PC-3 (cell line): ENCODE data around the gene CRIP3. TPM values are rescaled to one million over a fixed set of nuclear protein-coding genes. Genes with fewer than 3 reads are reported as not detected.

ENCODE experiments used
- ATAC-seq: fragments of 200-7000 bp; cut with Tn5 transposase; 2 replicates; pipeline ENCODE4 v1.9.1; 2020; ENCODE audit warnings: mild to moderate bottlenecking, moderate library complexity
- BruUV-seq: library from RNA; stranded (reverse); fragments of 400-500 nt; replicated peaks from 2 replicates; lab custom pipeline; 2021; lab: Mats Ljungman, UMichigan
- CTCF ChIA-PET: fragments of 300-600 bp; sonication (Branson Sonifier 250); formaldehyde crosslinking; loops from one replicate; lab custom pipeline; 2022; ENCODE audit warnings: antibody characterized with exemption; lab: Charles Lee
- POLR2A ChIA-PET: fragments of 300-600 bp; sonication (Branson Sonifier 250); formaldehyde crosslinking; loops from one replicate; lab custom pipeline; 2022; ENCODE audit warnings: antibody characterized with exemption; ENCODE audit not compliant: unreplicated experiment; lab: Charles Lee
- DNase-seq: peaks from one replicate; pipeline ENCODE4 v3.0.0-alpha.2; 2015
- H2AFZ ChIP-seq: fragments of 300-600 bp; sonication (generic); 2 replicates; pipeline ENCODE4 v1.6.0; 2016; ENCODE audit warnings: antibody characterized with exemption, low read length
- H3F3A ChIP-seq: fragments of 300-600 bp; sonication (generic); one replicate; pipeline ENCODE4 v1.6.0; 2017; ENCODE audit warnings: antibody characterized with exemption, low read length, control low read depth, mild to moderate bottlenecking; ENCODE audit not compliant: unreplicated experiment
- H3K27ac ChIP-seq: fragments of 300-600 bp; sonication (generic); 2 replicates; pipeline ENCODE4 v1.5.1; 2016; ENCODE audit warnings: mild to moderate bottlenecking, low read length
- H3K27me3 ChIP-seq: fragments of 300-600 bp; sonication (generic); 2 replicates; pipeline ENCODE4 v1.6.1; 2016; ENCODE audit warnings: low read length, mixed read lengths
- H3K36me3 ChIP-seq: fragments of 300-600 bp; sonication (generic); 2 replicates; pipeline ENCODE4 v1.6.1; 2016; ENCODE audit warnings: low read depth, mixed run types, low read length, mixed read lengths
- H3K4me1 ChIP-seq: fragments of 300-600 bp; sonication (generic); 2 replicates; pipeline ENCODE4 v1.5.1; 2016; ENCODE audit warnings: low read length; ENCODE audit not compliant: insufficient read depth
- H3K4me2 ChIP-seq: fragments of 300-600 bp; sonication (generic); 2 replicates; pipeline ENCODE4 v1.6.0; 2016; ENCODE audit warnings: low read length
- H3K4me3 ChIP-seq: fragments of 300-600 bp; sonication (generic); 2 replicates; pipeline ENCODE4 v1.5.1; 2016; ENCODE audit warnings: mild to moderate bottlenecking, low read length, mixed read lengths
- H3K79me2 ChIP-seq: fragments of 300-600 bp; sonication (generic); 2 replicates; pipeline ENCODE4 v1.6.1; 2017; ENCODE audit warnings: low read length, mixed read lengths
- H3K9ac ChIP-seq: fragments of 300-600 bp; sonication (generic); 2 replicates; pipeline ENCODE4 v1.6.0; 2016; ENCODE audit warnings: mild to moderate bottlenecking, low read length
- H3K9me2 ChIP-seq: fragments of 300-600 bp; sonication (generic); replicated peaks from 2 replicates; pipeline ENCODE4 v1.6.1; 2016; ENCODE audit warnings: mixed run types, low read length, mixed read lengths
- H3K9me3 ChIP-seq: fragments of 300-600 bp; sonication (generic); 2 replicates; pipeline ENCODE4 v1.6.1; 2016; ENCODE audit warnings: low read length, mixed read lengths
- H4K20me1 ChIP-seq: fragments of 300-600 bp; sonication (generic); 2 replicates; pipeline ENCODE4 v1.6.1; 2016; ENCODE audit warnings: low read length, mixed read lengths
- CTCF ChIP-seq: fragments of 300-600 bp; sonication (generic); conservative IDR thresholded peaks from 2 replicates; pipeline ENCODE4 v1.5.1; 2017; ENCODE audit warnings: antibody characterized with exemption, low read depth, mild to moderate bottlenecking, low read length
- EZH2 ChIP-seq: fragments of 300-600 bp; sonication (generic); IDR thresholded peaks from one replicate; pipeline ENCODE4 v1.6.1; 2017; ENCODE audit warnings: antibody characterized with exemption, mild to moderate bottlenecking, low read length; ENCODE audit not compliant: unreplicated experiment
- EZH2phosphoT487 ChIP-seq: fragments of 300-600 bp; sonication (generic); IDR thresholded peaks from 2 replicates; pipeline ENCODE4 v1.6.1; 2018; ENCODE audit warnings: mild to moderate bottlenecking, antibody characterized with exemption, low read length, borderline replicate concordance
- intact Hi-C: fragments of 100-400 bp; cut with micrococcal nuclease; formaldehyde crosslinking; loops from 2 replicates; pipeline ENCODE4 v1.9.0; 2023
- total RNA-seq: library from RNA; depleted of rRNA; stranded (reverse); fragments of >200 nt; gene quantifications from 2 replicates; pipeline ENCODE4 v1.2.3, GENCODE V29; 2014

CRIP3 gene
- total RNA-seq, 1 experiment from 2014 or later: 0.29 TPM

- intact Hi-C loops: loop anchor here (5.0 kb wide), 1 partner anchor 243 kb away; no protein-coding TSS in a partner anchor
- POLR2A ChIA-PET: no interaction called here
- CTCF ChIA-PET: interaction anchor here (0.6 kb wide), 1 partner anchor 114 kb away, joined by 4 read pairs; no protein-coding TSS in a partner anchor
These were observed 44.0 kb downstream of the CRIP3 start for GRCh38 chr6:43264599-43265145.

GRCh38 chr6:43263314-43264178, 45.1 kb downstream of the CRIP3 start:
- Histone ChIP-seq H3K79me2 (no peaks in the 10 kb centered on the region), H3K4me3 (no peak overlapping the region), H3K4me2 (no peak overlapping the region), H2AFZ (no peak overlapping the region), H3K9ac (no peak overlapping the region), H3K27ac (no peak overlapping the region), H3F3A (no peaks in the 10 kb centered on the region), H3K4me1 (no peaks in the 10 kb centered on the region), H3K9me3 (no peaks in the 10 kb centered on the region), H3K36me3 (no peaks in the 10 kb centered on the region; the same call in 1 of the 2 replicates), H4K20me1 (no peaks in the 10 kb centered on the region), H3K9me2 (no peaks in the 10 kb centered on the region), H3K27me3 (no peaks in the 10 kb centered on the region)
- TF ChIP-seq CTCF: peak; percentile 95
- TF ChIP-seq EZH2phosphoT487: no peak
- DNase-seq (peak; percentile 77), ATAC-seq (peak; percentile 99)
- ChIA-PET CTCF (interaction anchor here (0.5 to 1.0 kb wide), 3 partner anchors 57 to 134 kb away, joined by 3 to 4 read pairs (median 4); no protein-coding TSS in a partner anchor), POLR2A (no interaction called here)
- BruUV-seq: no TSS peak
- intact Hi-C loops: loop anchor here (1.0 to 5.0 kb wide), 3 partner anchors 71 to 244 kb away; no protein-coding TSS in a partner anchor

More at GRCh38 chr6:43264599-43265145, 44.0 kb downstream of the CRIP3 start:
- DNase-seq: no peak
- no peak for TF ChIP-seq CTCF
- no peak for TF ChIP-seq EZH2phosphoT487
- no peak for TF ChIP-seq EZH2
- H3F3A ChIP-seq: no peaks in the 10 kb centered on the region
- no peak for ATAC-seq
- H3K27me3 ChIP-seq: no peaks in the 10 kb centered on the region
- no peaks in the 10 kb centered on the region for H3K9me3 ChIP-seq
- H2AFZ ChIP-seq: no peak overlapping the region
- no peak overlapping the region for H3K4me2 ChIP-seq
- H3K4me3 ChIP-seq: no peak overlapping the region
- no peaks in the 10 kb centered on the region; the same call in 1 of the 2 replicates for H3K36me3 ChIP-seq
- no peaks in the 10 kb centered on the region for H3K9me2 ChIP-seq
- no peaks in the 10 kb centered on the region for H4K20me1 ChIP-seq
- H3K4me1 ChIP-seq: no peaks in the 10 kb centered on the region
- H3K27ac ChIP-seq: no peak overlapping the region
- H3K9ac ChIP-seq: no peak overlapping the region
- no peaks in the 10 kb centered on the region for H3K79me2 ChIP-seq
- no TSS peak for BruUV-seq
